IMR-90 (cell line): ENCODE data around the gene ATOH8. TPM values are rescaled to one million over a fixed set of nuclear protein-coding genes. Genes with fewer than 3 reads are reported as not detected.
A peak's percentile ranks its signal among the peaks of the same experiment; 100 is the strongest.

Experiments
- ATAC-seq: fragments of 200-7000 bp; cut with Tn5 transposase; 2 replicates; pipeline ENCODE4 v1.9.1; 2020; ENCODE audit warnings: low read depth, mild to moderate bottlenecking, moderate library complexity
- BruUV-seq: library from RNA; stranded (reverse); fragments of 400-500 nt; replicated peaks from 2 replicates; lab custom pipeline; 2021; lab: Mats Ljungman, UMichigan
- CTCF ChIA-PET: fragments of 300-600 bp; formaldehyde crosslinking; extraction: SDS; loops from one replicate; lab custom pipeline; 2021; ENCODE audit warnings: antibody characterized with exemption; lab: Yijun Ruan, JAX
- POLR2A ChIA-PET: fragments of 300-600 bp; sonication (Branson Sonifier 250); formaldehyde crosslinking; loops from one replicate; lab custom pipeline; 2022; ENCODE audit warnings: antibody characterized with exemption; ENCODE audit not compliant: unreplicated experiment; lab: Charles Lee
- DNase-seq: peaks from one replicate; pipeline ENCODE4 v3.0.0; 2013
- H2AFZ ChIP-seq: replicated peaks from 2 replicates; pipeline ENCODE3; 2013; ENCODE audit warnings: low read length, mild to moderate bottlenecking; ENCODE audit not compliant: poor library complexity
- H2AK5ac ChIP-seq: 2 replicates; pipeline ENCODE4 v1.6.1; 2013; ENCODE audit warnings: low read depth, low read length, inconsistent platforms
- H2AK9ac ChIP-seq: replicated peaks from 2 replicates; pipeline ENCODE3; 2013; ENCODE audit warnings: mild to moderate bottlenecking, low read depth, low read length, moderate library complexity; ENCODE audit not compliant: poor library complexity
- H2BK120ac ChIP-seq: 2 replicates; pipeline ENCODE4 v1.6.1; 2013; ENCODE audit warnings: low read depth, low read length, inconsistent platforms
- H2BK15ac ChIP-seq: 3 replicates; pipeline ENCODE4 v1.6.1; 2013; ENCODE audit warnings: low read depth, low read length, inconsistent platforms
- H2BK20ac ChIP-seq: 2 replicates; pipeline ENCODE4 v1.6.1; 2013; ENCODE audit warnings: low read depth, mild to moderate bottlenecking, inconsistent platforms, low read length, moderate library complexity
- H2BK5ac ChIP-seq: 2 replicates; pipeline ENCODE4 v1.6.1; 2013; ENCODE audit warnings: mild to moderate bottlenecking, low read depth, low read length, inconsistent platforms; ENCODE audit not compliant: poor library complexity, severe bottlenecking
- H3K14ac ChIP-seq: replicated peaks from 2 replicates; pipeline ENCODE4 v1.6.1; 2013; ENCODE audit warnings: low read depth, low read length, inconsistent platforms
- H3K18ac ChIP-seq: 2 replicates; pipeline ENCODE4 v1.6.1; 2013; ENCODE audit warnings: low read depth, low read length, control low read depth
- H3K23ac ChIP-seq: 2 replicates; pipeline ENCODE4 v1.6.1; 2013; ENCODE audit warnings: low read depth, low read length, inconsistent platforms
- H3K27ac ChIP-seq: 2 replicates; pipeline ENCODE4 v1.5.1; 2013; ENCODE audit warnings: mild to moderate bottlenecking, control low read depth, low read length; ENCODE audit not compliant: insufficient read depth
- H3K27me3 ChIP-seq: 2 replicates; pipeline ENCODE4 v1.6.1; 2013; ENCODE audit warnings: low read length; ENCODE audit not compliant: control insufficient read depth, insufficient read depth
- H3K36me3 ChIP-seq: 2 replicates; pipeline ENCODE4 v1.6.1; 2013; ENCODE audit warnings: low read length, mixed read lengths; ENCODE audit not compliant: control insufficient read depth, insufficient read depth
- H3K4ac ChIP-seq: 2 replicates; pipeline ENCODE4 v1.6.1; 2013; ENCODE audit warnings: low read depth, low read length, inconsistent platforms
- H3K4me1 ChIP-seq: 2 replicates; pipeline ENCODE4 v1.6.1; 2013; ENCODE audit warnings: low read length, mixed read lengths; ENCODE audit not compliant: control insufficient read depth, insufficient read depth
- H3K4me2 ChIP-seq: 2 replicates; pipeline ENCODE4 v1.6.1; 2013; ENCODE audit warnings: low read depth, mild to moderate bottlenecking, control low read depth, low read length, moderate library complexity
- H3K4me3 ChIP-seq: 2 replicates; pipeline ENCODE4 v1.5.1; 2013; ENCODE audit warnings: low read depth, mild to moderate bottlenecking, control low read depth, low read length, moderate library complexity; ENCODE audit not compliant: insufficient read depth
- H3K56ac ChIP-seq: 2 replicates; pipeline ENCODE4 v1.6.1; 2013; ENCODE audit warnings: low read length, inconsistent platforms; ENCODE audit not compliant: insufficient read depth; ENCODE audit errors: extremely low read depth
- H3K79me1 ChIP-seq, 2 experiments: 2 replicates each; pipeline ENCODE4 v1.6.1; 2013; ENCODE audit warnings: low read length in 2 of 2, inconsistent platforms in 1 of 2, low read depth in 1 of 2
- H3K9ac ChIP-seq: 2 replicates; pipeline ENCODE4 v1.6.1; 2013; ENCODE audit warnings: low read depth, low read length, control low read depth
- H3K9me1 ChIP-seq: 2 replicates; pipeline ENCODE4 v1.6.1; 2013; ENCODE audit warnings: low read length, inconsistent platforms; ENCODE audit not compliant: insufficient read depth
- H3K9me3 ChIP-seq: 2 replicates; pipeline ENCODE4 v1.6.1; 2013; ENCODE audit warnings: low read length; ENCODE audit not compliant: control insufficient read depth, insufficient read depth
- H4K20me1 ChIP-seq: 2 replicates; pipeline ENCODE4 v1.6.1; 2013; ENCODE audit warnings: low read length, inconsistent platforms; ENCODE audit not compliant: insufficient read depth
- H4K5ac ChIP-seq: 2 replicates; pipeline ENCODE4 v1.6.1; 2013; ENCODE audit warnings: mild to moderate bottlenecking, low read depth, low read length, control low read depth
- H4K8ac ChIP-seq, 2 experiments: 2 replicates each; pipeline ENCODE4 v1.6.1; 2013; ENCODE audit warnings: low read depth in 2 of 2, low read length in 2 of 2, control low read depth in 1 of 2, inconsistent platforms in 1 of 2
- H4K91ac ChIP-seq: 2 replicates; pipeline ENCODE4 v1.6.1; 2013; ENCODE audit warnings: low read depth, low read length, inconsistent platforms; ENCODE audit not compliant: insufficient read depth
- BHLHE40 ChIP-seq: fragments of 150-350 bp; IDR thresholded peaks from 2 replicates; pipeline ENCODE4 v1.6.1; 2016; ENCODE audit warnings: mild to moderate bottlenecking, low read depth, low read length
- CEBPB ChIP-seq: IDR thresholded peaks from 2 replicates; pipeline ENCODE4 v1.6.1; 2012; ENCODE audit warnings: low read depth, low read length, improper control_type of control experiment
- CHD1 ChIP-seq: IDR thresholded peaks from 2 replicates; pipeline ENCODE4 v1.6.1; 2012; ENCODE audit warnings: low read depth, low read length, improper control_type of control experiment
- ELK1 ChIP-seq: fragments of 150-350 bp; IDR thresholded peaks from 2 replicates; pipeline ENCODE4 v1.6.1; 2016; ENCODE audit warnings: low read depth, mild to moderate bottlenecking, low read length, moderate library complexity, borderline replicate concordance
- MAFK ChIP-seq: IDR thresholded peaks from 2 replicates; pipeline ENCODE4 v1.6.1; 2012; ENCODE audit warnings: low read depth, low read length, improper control_type of control experiment
- MAZ ChIP-seq: IDR thresholded peaks from 2 replicates; pipeline ENCODE4 v1.6.1; 2012; ENCODE audit warnings: low read depth, mild to moderate bottlenecking, low read length, improper control_type of control experiment, moderate library complexity, borderline replicate concordance
- MXI1 ChIP-seq: IDR thresholded peaks from 2 replicates; pipeline ENCODE4 v1.6.1; 2012; ENCODE audit warnings: low read depth, mild to moderate bottlenecking, low read length, moderate library complexity, borderline replicate concordance
- NFE2L2 ChIP-seq: fragments of 150-350 bp; IDR thresholded peaks from 2 replicates; pipeline ENCODE4 v1.6.1; 2016; ENCODE audit warnings: low read depth, mild to moderate bottlenecking, low read length
- RAD21 ChIP-seq: IDR thresholded peaks from 2 replicates; pipeline ENCODE4 v1.6.1; 2012; ENCODE audit warnings: low read length, improper control_type of control experiment
- RCOR1 ChIP-seq: IDR thresholded peaks from 2 replicates; pipeline ENCODE4 v1.6.1; 2012; ENCODE audit warnings: mild to moderate bottlenecking, low read length, improper control_type of control experiment; ENCODE audit not compliant: insufficient replicate concordance
- RFX5 ChIP-seq: IDR thresholded peaks from 2 replicates; pipeline ENCODE4 v1.8.0; 2012; ENCODE audit warnings: low read depth, mild to moderate bottlenecking, low read length, moderate library complexity
- SMC3 ChIP-seq: fragments of 150-350 bp; IDR thresholded peaks from 2 replicates; pipeline ENCODE4 v1.6.1; 2016; ENCODE audit warnings: low read depth, mild to moderate bottlenecking, antibody characterized with exemption, low read length, moderate library complexity
- WGBS, 2 experiments: methylation state at CpG; one replicate each; pipeline versions ENCODE4 v1.1.5 to v1.1.7; 2013; ENCODE audit warnings: missing lambda C conversion rate in 2 of 2; ENCODE audit not compliant: insufficient read length in 1 of 2; ENCODE audit errors: extremely low coverage in 2 of 2; 5-methylcytosine and 5-hydroxymethylcytosine counted together
- dilution Hi-C: fragments of 300-500 bp; cut with HindIII; formaldehyde crosslinking; loops from one replicate; pipeline ENCODE4 v1.14.3; 2018; ENCODE audit warnings: low sequenced_read_pairs; ENCODE audit not compliant: unreplicated experiment
- in situ Hi-C: fragments of 300-500 bp; cut with MboI; formaldehyde crosslinking; loops from 3 replicates; pipeline ENCODE4 v1.14.3; 2019; ENCODE audit warnings: low sequenced_read_pairs, inconsistent platforms, mixed read lengths
- intact Hi-C: fragments of 100-400 bp; cut with micrococcal nuclease; formaldehyde crosslinking; loops from 2 replicates; pipeline ENCODE4 v1.10.0; 2022
- polyA plus RNA-seq, 3 experiments: library from polyadenylated mRNA; depleted of rRNA; stranded (reverse); fragments of >200 nt; gene quantifications; 2 replicates each; pipeline ENCODE4 v1.2.3, GENCODE V29; 2012; ENCODE audit warnings: low replicate concordance in 1 of 3
- total RNA-seq: library from RNA; depleted of rRNA; stranded (reverse); fragments of >200 nt; gene quantifications from 2 replicates; pipeline ENCODE4 v1.2.3, GENCODE V29; 2012
- TF ChIP-seq, protein P1 (sequence below): conservative IDR thresholded peaks from 2 replicates; pipeline ENCODE4 v1.5.1; 2012; ENCODE audit warnings: mild to moderate bottlenecking, low read depth, low read length, improper control_type of control experiment
- TF ChIP-seq, protein P2 (sequence below): fragments of 150-350 bp; IDR thresholded peaks from 2 replicates; pipeline ENCODE4 v1.6.1; 2017; ENCODE audit warnings: mild to moderate bottlenecking, antibody characterized with exemption, low read length, low read depth

Gene ATOH8
- total and polyA plus RNA-seq, 2 of the 4 experiments (the other 2 are of a cell fraction), result 7.9 to 9.0 TPM

GRCh38 chr2:85763132-85763531, 9.3 kb downstream of the ATOH8 start:
- Histone ChIP-seq H3K4me2 (no peak overlapping the region), H4K8ac (no peak overlapping the region), H3K23ac (peak overlapping the region; percentile 21; the same call in 1 of the 2 replicates), H2BK5ac (no peak overlapping the region), H3K4ac (no peak overlapping the region), H3K9me3 (no peaks in the 10 kb centered on the region), H4K5ac (no peak overlapping the region), H3K18ac (no peak overlapping the region), H2AK5ac (0 out of 2 replicates have a peak overlapping the region, but pooled peaks have one; percentile 12), H3K14ac (no peak overlapping the region), H3K27me3 (no peaks in the 10 kb centered on the region), H3K9ac (no peak overlapping the region), H3K27ac (no peak overlapping the region), H2AFZ (no peak overlapping the region), H3K79me1 (peaks cover 19 to 69% of the 10 kb centered on the region in 2 experiments; a peak in 3 of 4 replicates), H3K56ac (no peak overlapping the region), H3K36me3 (peaks cover 39% of the 10 kb centered on the region), H2BK15ac (no peak overlapping the region), H3K9me1 (peaks cover 11% of the 10 kb centered on the region; the same call in 1 of the 2 replicates), H3K4me3 (no peak overlapping the region), H3K4me1 (peaks cover 18% of the 10 kb centered on the region), H2BK120ac (no peak overlapping the region), H2AK9ac (no peak overlapping the region), H4K91ac (no peak overlapping the region), H2BK20ac (no peak overlapping the region), H4K20me1 (peaks cover 31% of the 10 kb centered on the region)
- ATAC-seq, result no peak
- WGBS, 2 experiments, result 60% methylated on average over 1 of the region's 4 CpGs; no CpG with 5 or more reads in 1 of the 2 experiments
- TF ChIP-seq MAFK (no peak), RFX5 (no peak), MXI1 (no peak), BHLHE40 (no peak), RAD21 (no peak), RCOR1 (no peak), MAZ (no peak), CEBPB (no peak), NFE2L2 (no peak), SMC3 (no peak), ELK1 (no peak), CHD1 (no peak)
- TF ChIP-seq, protein P1, sequence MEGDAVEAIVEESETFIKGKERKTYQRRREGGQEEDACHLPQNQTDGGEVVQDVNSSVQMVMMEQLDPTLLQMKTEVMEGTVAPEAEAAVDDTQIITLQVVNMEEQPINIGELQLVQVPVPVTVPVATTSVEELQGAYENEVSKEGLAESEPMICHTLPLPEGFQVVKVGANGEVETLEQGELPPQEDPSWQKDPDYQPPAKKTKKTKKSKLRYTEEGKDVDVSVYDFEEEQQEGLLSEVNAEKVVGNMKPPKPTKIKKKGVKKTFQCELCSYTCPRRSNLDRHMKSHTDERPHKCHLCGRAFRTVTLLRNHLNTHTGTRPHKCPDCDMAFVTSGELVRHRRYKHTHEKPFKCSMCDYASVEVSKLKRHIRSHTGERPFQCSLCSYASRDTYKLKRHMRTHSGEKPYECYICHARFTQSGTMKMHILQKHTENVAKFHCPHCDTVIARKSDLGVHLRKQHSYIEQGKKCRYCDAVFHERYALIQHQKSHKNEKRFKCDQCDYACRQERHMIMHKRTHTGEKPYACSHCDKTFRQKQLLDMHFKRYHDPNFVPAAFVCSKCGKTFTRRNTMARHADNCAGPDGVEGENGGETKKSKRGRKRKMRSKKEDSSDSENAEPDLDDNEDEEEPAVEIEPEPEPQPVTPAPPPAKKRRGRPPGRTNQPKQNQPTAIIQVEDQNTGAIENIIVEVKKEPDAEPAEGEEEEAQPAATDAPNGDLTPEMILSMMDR, result no peak
- TF ChIP-seq, protein P2, sequence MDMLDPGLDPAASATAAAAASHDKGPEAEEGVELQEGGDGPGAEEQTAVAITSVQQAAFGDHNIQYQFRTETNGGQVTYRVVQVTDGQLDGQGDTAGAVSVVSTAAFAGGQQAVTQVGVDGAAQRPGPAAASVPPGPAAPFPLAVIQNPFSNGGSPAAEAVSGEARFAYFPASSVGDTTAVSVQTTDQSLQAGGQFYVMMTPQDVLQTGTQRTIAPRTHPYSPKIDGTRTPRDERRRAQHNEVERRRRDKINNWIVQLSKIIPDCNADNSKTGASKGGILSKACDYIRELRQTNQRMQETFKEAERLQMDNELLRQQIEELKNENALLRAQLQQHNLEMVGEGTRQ, result no peak
- intact Hi-C loops, result no loop called here
- POLR2A ChIA-PET, result interaction anchor here (1.3 kb wide), 1 partner anchor 9 kb away, joined by 3 read pairs; no protein-coding TSS in a partner anchor
- BruUV-seq, result no TSS peak
- dilution Hi-C loops, result no loop called here
- in situ Hi-C loops, result no loop called here
- DNase-seq, result no peak
- CTCF ChIA-PET, result interaction anchor here (1.2 to 4.6 kb wide), 3 partner anchors 9 to 64 kb away, joined by 3 to 20 read pairs (median 8); no protein-coding TSS in a partner anchor
